ENCODE data around the gene DCTN4.

- TF ChIP-seq EZH2 (IDR thresholded peaks at IDR 0.05; ENCODE audit: low read length, unreplicated experiment), result no peak
- no peak for TF ChIP-seq CTCF (conservative IDR thresholded peaks at IDR 0.05; ENCODE audit: low read depth, low read length)
- TF ChIP-seq EZH2phosphoT487 (IDR thresholded peaks at IDR 0.05; ENCODE audit: borderline replicate concordance, low read length), result no peak
Observed at GRCh38 chr5:150764530-150764929, 5.7 kb upstream of the DCTN4 start.

Measured in PC-3 (cell line).